ENCODE measurements around the gene PRKCB.

The PRKCB gene

GRCh38 chr16:23866621-23867020 lies 30.8 kb downstream of the PRKCB start:
- no peak for DNase-seq (ENCODE audit: low read depth in 3 of 3)

GRCh38 chr16:23867566-23867965 lies 31.8 kb downstream of the PRKCB start:
- no peak for DNase-seq (ENCODE audit: low read depth in 3 of 3)

GRCh38 chr16:23868136-23868535 lies 32.4 kb downstream of the PRKCB start:
- DNase-seq (ENCODE audit: low read depth in 3 of 3): no peak

- no peak for DNase-seq (ENCODE audit: low read depth in 3 of 3)
Observed at GRCh38 chr16:23869052-23869451, 33.3 kb downstream of the PRKCB start.

- no peak for DNase-seq (ENCODE audit: low read depth in 3 of 3)
Observed at GRCh38 chr16:23871924-23872323, 36.1 kb downstream of the PRKCB start.

- DNase-seq (ENCODE audit: low read depth in 3 of 3): no peak
Observed at GRCh38 chr16:23874613-23875294, 39.0 kb downstream of the PRKCB start.

- no peak for DNase-seq (ENCODE audit: low read depth in 3 of 3)
Observed at GRCh38 chr16:23876256-23876896, 40.6 kb downstream of the PRKCB start.

GRCh38 chr16:23877107-23878070 lies 41.6 kb downstream of the PRKCB start:
- no peak for DNase-seq (ENCODE audit: low read depth in 3 of 3)

GRCh38 chr16:23879735-23880373 lies 44.1 kb downstream of the PRKCB start:
- DNase-seq (ENCODE audit: low read depth in 3 of 3): no peak

- no peak for DNase-seq (ENCODE audit: low read depth in 3 of 3)
Observed at GRCh38 chr16:23889189-23889588, 53.4 kb downstream of the PRKCB start.

- DNase-seq (ENCODE audit: low read depth in 3 of 3): no peak
Observed at GRCh38 chr16:23893986-23894385, 58.2 kb downstream of the PRKCB start.

GRCh38 chr16:23895052-23895451 lies 59.3 kb downstream of the PRKCB start:
- no peak for DNase-seq (ENCODE audit: low read depth in 3 of 3)

- DNase-seq (ENCODE audit: low read depth in 3 of 3): no peak
Observed at GRCh38 chr16:23896832-23897821, 61.3 kb downstream of the PRKCB start.

GRCh38 chr16:23898682-23899430 lies 63.1 kb downstream of the PRKCB start:
- no peak for DNase-seq (ENCODE audit: low read depth in 3 of 3)

GRCh38 chr16:23899869-23900268 lies 64.1 kb downstream of the PRKCB start:
- DNase-seq (ENCODE audit: low read depth in 3 of 3): no peak

GRCh38 chr16:23900480-23901177 lies 64.8 kb downstream of the PRKCB start:
- DNase-seq (ENCODE audit: low read depth in 3 of 3): no peak

- no peak for DNase-seq (ENCODE audit: low read depth in 3 of 3)
Observed at GRCh38 chr16:23901178-23902033, 65.6 kb downstream of the PRKCB start.

GRCh38 chr16:23902034-23902747 lies 66.4 kb downstream of the PRKCB start:
- no peak for DNase-seq (ENCODE audit: low read depth in 3 of 3)
